ENCODE measurements around the gene CNOT3. TPM values are rescaled to one million over a fixed set of nuclear protein-coding genes. Genes with fewer than 3 reads are reported as not detected.
A peak's percentile ranks its signal among the peaks of the same experiment; 100 is the strongest.
"Not testable (repeated sequence)": the region's sequence is repeated elsewhere in the genome, so short reads cannot be mapped to it uniquely, and the experiment has no call there.

The CNOT3 gene
- total RNA-seq, result 54.6 TPM

DNA sequence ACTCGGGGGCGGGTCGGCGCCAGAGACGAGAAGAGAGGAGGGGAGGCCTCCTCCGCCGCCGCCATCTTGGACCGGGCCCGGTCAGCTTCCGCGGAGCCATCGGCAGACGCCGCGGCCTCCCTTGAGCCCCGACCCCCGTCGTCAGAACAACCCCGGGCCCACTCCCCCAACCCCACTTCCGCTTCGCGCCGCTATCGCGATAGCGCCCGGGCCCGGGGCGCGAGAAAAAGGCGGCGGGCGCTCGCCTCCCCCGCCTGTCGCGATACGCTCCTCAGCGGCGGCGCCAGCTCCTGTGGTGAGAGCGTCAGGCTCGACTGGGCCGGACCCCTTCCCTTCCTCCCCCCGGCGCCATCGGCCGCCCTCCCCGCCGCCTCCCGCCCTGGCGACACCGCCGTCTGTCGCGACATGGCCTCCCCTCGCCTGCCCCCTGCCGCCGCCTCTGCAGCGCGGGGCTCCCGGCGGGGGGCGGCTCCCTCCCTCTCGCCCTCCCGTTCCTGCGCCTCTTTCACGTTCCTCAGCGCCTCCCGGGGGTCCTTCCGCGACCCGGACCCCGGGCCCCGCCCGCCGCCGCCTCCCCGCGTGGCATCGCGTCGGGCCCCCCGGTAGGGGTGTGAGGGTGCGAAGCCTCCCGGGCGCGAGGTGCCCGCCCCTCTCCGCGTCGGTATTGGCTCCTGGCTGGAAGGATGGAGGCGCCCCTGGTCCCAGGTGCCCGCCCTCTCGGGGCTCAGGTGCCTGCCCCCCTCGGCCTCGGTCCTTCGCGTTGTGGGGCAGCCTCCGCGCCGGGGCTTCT lies at the start of gene CNOT3:
TSS of gene CNOT3 (plus strand) at position 64 of the 790 bp plus-strand sequence. CDS start 5,217 bp downstream, outside the sequence.
- DNase-seq (ENCODE audit: low spot score), result peak; percentile 63

- DNase-seq (ENCODE audit: low spot score), result no peak
Measured at GRCh38 chr19:54094426-54095000, 43.0 kb upstream of the CNOT3 start.

- no peak for DNase-seq (ENCODE audit: low spot score)
Measured at GRCh38 chr19:54095136-54095858, 42.3 kb upstream of the CNOT3 start.

DNA sequence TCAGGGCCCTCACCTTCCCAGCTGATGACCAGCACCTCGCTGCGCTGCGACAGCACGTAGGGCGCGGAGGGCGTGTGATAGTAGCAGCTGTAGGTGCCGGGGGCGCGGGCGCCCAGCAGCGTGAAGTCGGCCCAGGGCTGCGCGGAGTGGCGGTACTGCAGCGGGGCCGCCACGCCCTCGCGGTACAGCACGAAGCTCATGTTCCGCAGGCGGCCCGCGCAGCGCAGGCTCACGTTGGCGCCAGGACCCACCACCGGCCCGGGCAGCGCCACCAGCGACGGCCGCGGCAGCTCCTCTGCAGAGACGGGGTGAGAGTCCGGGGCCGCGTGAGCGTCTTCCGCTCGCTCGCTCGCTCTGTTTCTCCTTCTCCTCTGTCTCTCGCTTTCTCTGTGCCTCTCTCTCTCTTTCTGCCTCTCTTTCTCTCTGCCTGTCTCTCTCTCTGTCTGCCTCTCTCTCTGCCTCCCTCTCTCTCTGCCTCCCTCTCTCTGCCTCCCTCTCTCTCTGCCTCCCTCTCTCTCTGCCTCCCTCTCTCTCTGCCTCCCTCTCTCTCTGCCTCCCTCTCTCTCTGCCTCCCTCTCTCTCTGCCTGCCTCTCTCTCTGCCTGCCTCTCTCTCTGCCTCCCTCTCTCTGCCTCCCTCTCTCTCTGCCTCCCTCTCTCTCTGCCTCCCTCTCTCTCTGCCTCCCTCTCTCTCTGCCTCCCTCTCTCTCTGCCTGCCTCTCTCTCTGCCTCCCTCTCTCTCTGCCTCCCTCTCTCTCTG lies 41.5 kb upstream of the CNOT3 start:
- DNase-seq (ENCODE audit: low spot score), result not testable (repeated sequence)

DNA sequence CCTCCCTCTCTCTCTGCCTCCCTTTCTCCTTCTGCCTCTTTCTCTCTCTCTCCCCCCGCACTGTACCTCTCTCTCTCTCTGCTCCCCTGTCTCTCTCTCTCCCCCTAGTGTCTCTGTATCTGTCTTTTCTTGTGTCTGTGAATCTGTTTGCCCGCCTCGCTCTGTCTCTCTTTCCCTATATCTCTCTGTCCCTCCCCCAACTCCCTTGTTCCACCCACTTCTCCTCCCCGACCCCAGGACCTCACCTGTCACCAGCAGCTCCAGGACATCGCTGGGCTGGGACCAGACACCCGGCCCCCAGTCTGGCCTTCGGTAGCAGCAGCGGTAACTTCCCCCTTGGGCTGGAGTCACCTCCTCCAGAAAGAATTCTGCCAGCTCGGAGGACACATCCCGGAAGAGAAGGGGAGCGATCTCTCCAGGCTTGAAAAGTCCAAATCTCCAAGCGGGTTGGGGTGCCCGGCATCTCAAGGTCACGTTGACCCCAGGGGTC lies 40.9 kb upstream of the CNOT3 start:
- DNase-seq (ENCODE audit: low spot score), result no peak

GRCh38 chr19:54099190-54099902 lies 38.2 kb upstream of the CNOT3 start:
- no peak for DNase-seq (ENCODE audit: low spot score)

DNA sequence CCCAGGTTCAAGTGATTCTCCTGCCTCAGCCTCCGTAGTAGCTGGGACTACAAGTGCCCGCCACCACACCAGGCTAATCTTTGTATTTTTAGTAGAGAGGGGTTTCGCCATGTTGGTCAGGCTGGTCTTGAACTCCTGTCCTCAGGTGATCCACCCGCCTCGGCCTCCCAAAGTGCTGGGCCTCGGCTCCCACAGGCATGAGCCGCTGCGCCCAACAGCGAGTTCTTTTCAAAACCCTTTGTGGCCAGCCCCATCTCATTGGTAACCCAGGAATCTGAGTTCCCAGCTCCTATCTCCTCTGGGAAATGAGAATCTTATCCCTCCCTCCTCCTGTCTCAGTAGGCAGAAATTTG lies 37.7 kb upstream of the CNOT3 start:
- DNase-seq (ENCODE audit: low spot score), result not testable (repeated sequence)

DNA sequence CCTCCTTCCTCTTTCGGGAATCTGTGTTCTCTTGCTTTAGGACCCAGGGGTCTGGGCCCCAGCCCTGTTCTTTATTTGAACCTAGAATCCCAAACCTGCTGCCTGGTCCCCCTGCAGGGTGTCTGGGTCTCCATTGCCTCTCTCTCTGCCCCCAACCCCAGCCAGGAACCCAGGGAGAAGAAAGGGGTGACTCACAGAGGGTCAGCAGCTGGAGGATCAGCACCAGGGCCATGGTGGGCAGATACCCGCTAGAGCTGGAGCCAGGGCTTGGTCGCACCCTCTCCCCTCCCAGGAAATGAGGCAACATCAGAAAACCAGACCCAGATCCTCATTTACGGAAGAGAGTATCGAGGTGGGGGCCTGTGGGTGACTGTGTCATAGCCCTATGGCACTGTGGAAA lies 37.0 kb upstream of the CNOT3 start, which contains the start of gene OSCAR:
TSS of gene OSCAR (minus strand) at position 243 of the 400 bp plus-strand sequence. CDS start at position 232, 11 bp downstream.
- DNase-seq (ENCODE audit: low spot score), result no peak

- DNase-seq (ENCODE audit: low spot score), result peak; percentile 97
Measured at GRCh38 chr19:54102421-54103169, 35.0 kb upstream of the CNOT3 start, which contains the start of gene NDUFA3. NDUFA3 (plus strand) TSS chr19:54102855; CDS start chr19:54102879, 24 bp downstream.

DNA sequence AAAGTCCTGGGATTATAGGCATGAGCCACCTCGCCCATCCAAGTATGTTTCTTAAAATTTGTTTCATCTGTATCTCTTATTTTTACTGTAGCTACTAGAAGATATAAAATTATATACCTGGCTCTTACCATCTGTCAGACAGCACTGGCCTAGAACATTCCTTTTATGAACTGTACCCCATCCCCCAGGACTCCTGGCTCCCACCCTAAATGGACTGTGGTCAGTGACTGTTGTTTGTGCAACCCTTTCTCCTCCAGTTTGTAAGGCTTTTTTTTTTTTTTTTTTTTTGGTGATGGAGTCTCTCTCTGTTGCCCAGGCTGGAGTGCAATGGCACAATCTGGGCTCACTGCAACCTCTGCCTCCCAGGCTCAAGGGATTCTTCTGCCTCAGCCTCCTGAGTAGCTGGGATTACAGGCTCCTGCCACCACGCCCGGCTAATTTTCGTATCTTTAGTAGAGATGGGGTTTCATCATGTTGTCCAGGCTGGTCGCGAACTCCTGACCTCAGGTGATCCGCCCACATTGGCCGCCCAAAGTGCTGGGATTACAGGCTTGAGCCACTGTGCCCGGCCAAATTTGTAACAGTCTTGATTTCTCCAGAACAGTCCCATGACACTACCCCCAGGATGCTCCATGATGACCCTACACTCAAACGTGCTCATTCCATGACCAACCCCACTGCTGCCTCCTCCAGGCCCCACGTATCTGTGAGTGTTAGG lies 32.4 kb upstream of the CNOT3 start:
- DNase-seq (ENCODE audit: low spot score), result no peak

GRCh38 chr19:54105796-54106195 lies 31.8 kb upstream of the CNOT3 start:
- DNase-seq (ENCODE audit: low spot score), result no peak

- no peak for DNase-seq (ENCODE audit: low spot score)
Measured at GRCh38 chr19:54106716-54107115, 30.8 kb upstream of the CNOT3 start.

- DNase-seq (ENCODE audit: low spot score), result no peak
Measured at GRCh38 chr19:54107876-54108490, 29.6 kb upstream of the CNOT3 start.

DNA sequence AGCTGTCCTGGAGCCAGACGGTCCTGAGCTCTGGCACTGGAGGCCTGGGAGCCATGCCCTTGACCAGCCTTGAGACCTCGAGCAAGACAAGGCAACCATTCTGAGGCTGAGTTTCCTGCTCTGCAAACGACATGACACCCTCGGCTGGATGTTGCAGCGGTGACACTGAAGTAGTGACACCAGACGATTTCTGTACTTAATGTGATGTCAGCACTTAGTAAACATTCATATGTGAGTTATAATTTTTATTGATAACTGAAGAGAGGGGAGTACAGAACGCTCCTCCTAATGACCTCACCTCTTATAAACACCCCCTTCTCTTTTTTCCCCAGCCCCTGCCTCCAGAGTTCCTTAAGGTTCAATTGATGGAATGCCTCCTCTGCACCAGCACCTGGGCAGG lies 29.1 kb upstream of the CNOT3 start:
- DNase-seq (ENCODE audit: low spot score), result no peak

- no peak for DNase-seq (ENCODE audit: low spot score)
Measured at GRCh38 chr19:54109651-54110050, 27.9 kb upstream of the CNOT3 start.

GRCh38 chr19:54114340-54115108 lies 23.0 kb upstream of the CNOT3 start:
- peak; percentile 70 for DNase-seq (ENCODE audit: low spot score)

- DNase-seq (ENCODE audit: low spot score), result peak; percentile 97
Measured at GRCh38 chr19:54115109-54116063, 22.2 kb upstream of the CNOT3 start, which contains the start of the genes PRPF31 and TFPT. PRPF31 (plus strand) TSS chr19:54115754; CDS start chr19:54118279, 2,525 bp downstream. TFPT (minus strand) TSS chr19:54115657; CDS start chr19:54115269, 388 bp downstream.
